Liver (tissue), 9 donors: ENCODE results near the gene LRTM1. TPM values are rescaled to one million over a fixed set of nuclear protein-coding genes. Genes with fewer than 3 reads are reported as not detected.

Experiments
- DNase-seq: peaks from one replicate; pipeline ENCODE4 v3.0.0-alpha.2; 2017; ENCODE audit warnings: low spot score
- H3K27ac ChIP-seq, 2 donors: one replicate each; pipeline ENCODE4 v1.7.0; 2013; ENCODE audit warnings: inconsistent platforms in 2 of 2, low read length in 2 of 2, control low read depth in 1 of 2, low read depth in 1 of 2, mild to moderate bottlenecking in 1 of 2
- H3K27me3 ChIP-seq, 4 donors: one replicate each; pipeline versions ENCODE4 v1.6.1 to v1.7.0; 2013; ENCODE audit warnings: low read length in 3 of 4, inconsistent platforms in 1 of 4, mild to moderate bottlenecking in 1 of 4, moderate library complexity in 1 of 4; ENCODE audit not compliant: control insufficient read depth in 4 of 4, insufficient read depth in 4 of 4
- H3K36me3 ChIP-seq, 4 donors: one replicate each; pipeline versions ENCODE4 v1.6.1 to v1.7.0; 2013; ENCODE audit warnings: low read length in 3 of 4, mild to moderate bottlenecking in 3 of 4, low read depth in 1 of 4, moderate library complexity in 1 of 4; ENCODE audit not compliant: control insufficient read depth in 4 of 4, insufficient read depth in 3 of 4
- H3K4me1 ChIP-seq, 4 donors: one replicate each; pipeline versions ENCODE4 v1.6.1 to v1.7.0; 2013; ENCODE audit warnings: low read length in 3 of 4, mild to moderate bottlenecking in 3 of 4, moderate library complexity in 1 of 4; ENCODE audit not compliant: control insufficient read depth in 4 of 4, insufficient read depth in 4 of 4
- H3K4me3 ChIP-seq, 3 donors: one replicate each; pipeline versions ENCODE4 v1.6.1 to v1.7.0; 2013; ENCODE audit warnings: low read length in 3 of 3, control low read depth in 1 of 3, low read depth in 1 of 3, mild to moderate bottlenecking in 1 of 3
- H3K9ac ChIP-seq, 2 donors: one replicate each; pipeline ENCODE4 v1.7.0; 2013; ENCODE audit warnings: low read length in 2 of 2, mild to moderate bottlenecking in 2 of 2, moderate library complexity in 2 of 2, control low read depth in 1 of 2, low read depth in 1 of 2
- H3K9me3 ChIP-seq, 4 donors: one replicate each; pipeline versions ENCODE4 v1.6.1 to v1.7.0; 2013; ENCODE audit warnings: low read length in 3 of 4; ENCODE audit not compliant: control insufficient read depth in 4 of 4
- CTCF ChIP-seq: fragments of 150-350 bp; IDR thresholded peaks from 2 replicates; pipeline ENCODE4 v1.5.1; 2017; ENCODE audit warnings: improper control_type of control experiment, low read depth, low read length; ENCODE audit not compliant: missing input control
- EGR1 ChIP-seq, 2 donors: IDR thresholded peaks; 2 replicates each; pipeline ENCODE4 v1.6.1; 2016 to 2018; ENCODE audit warnings: antibody characterized with exemption in 2 of 2, low read depth in 2 of 2
- FOXA1 ChIP-seq: IDR thresholded peaks from 2 replicates; pipeline ENCODE4 v1.6.1; 2016; ENCODE audit warnings: antibody characterized with exemption
- FOXA2 ChIP-seq: IDR thresholded peaks from 2 replicates; pipeline ENCODE4 v1.6.1; 2016; ENCODE audit warnings: antibody characterized with exemption
- GABPA ChIP-seq, 2 donors: IDR thresholded peaks in 1 of 2; conservative IDR thresholded peaks in 1 of 2; 2 replicates each; pipeline ENCODE4 v1.6.1; 2016; ENCODE audit warnings: antibody characterized with exemption in 2 of 2, mild to moderate bottlenecking in 1 of 2, moderate library complexity in 1 of 2
- HNF4A ChIP-seq, 2 donors: conservative IDR thresholded peaks; 2 replicates each; pipeline ENCODE4 v1.6.1; 2016; ENCODE audit warnings: antibody characterized with exemption in 2 of 2, mild to moderate bottlenecking in 2 of 2
- HNF4G ChIP-seq: IDR thresholded peaks from 2 replicates; pipeline ENCODE4 v1.6.1; 2016; ENCODE audit warnings: antibody characterized with exemption
- MAX ChIP-seq: IDR thresholded peaks from 2 replicates; pipeline ENCODE4 v1.6.1; 2016; ENCODE audit warnings: antibody characterized with exemption
- NR2F2 ChIP-seq: IDR thresholded peaks from 2 replicates; pipeline ENCODE4 v1.6.1; 2016; ENCODE audit warnings: antibody characterized with exemption
- RAD21 ChIP-seq, 2 donors: IDR thresholded peaks; 2 replicates each; pipeline ENCODE4 v1.6.1; 2016; ENCODE audit warnings: antibody characterized with exemption in 2 of 2, mild to moderate bottlenecking in 2 of 2
- REST ChIP-seq: IDR thresholded peaks from 2 replicates; pipeline ENCODE4 v1.6.1; 2016; ENCODE audit warnings: antibody characterized with exemption, mild to moderate bottlenecking
- RXRA ChIP-seq, 2 donors: IDR thresholded peaks; 2 replicates each; pipeline ENCODE4 v1.6.1; 2017 to 2018; ENCODE audit warnings: antibody characterized with exemption in 2 of 2, mild to moderate bottlenecking in 1 of 2
- SP1 ChIP-seq: IDR thresholded peaks from 2 replicates; pipeline ENCODE4 v1.6.1; 2018; ENCODE audit warnings: antibody characterized with exemption, mild to moderate bottlenecking
- ZBTB33 ChIP-seq: IDR thresholded peaks from 2 replicates; pipeline ENCODE4 v1.6.1; 2016; ENCODE audit warnings: antibody characterized with exemption
- WGBS: extraction: QIAGEN DNeasy Blood & Tissue Kit; methylation state at CpG from one replicate; pipeline ENCODE4 v1.1.7; 2013; 5-methylcytosine and 5-hydroxymethylcytosine counted together
- polyA plus RNA-seq, 2 donors: library from polyadenylated mRNA; stranded (reverse) in 1 of 2; unstranded in 1 of 2; fragments of 200-250 nt in 1 of 2; fragments of >200 nt in 1 of 2; fragmentation: Nextera tagmentation in 1 of 2; extraction: Ambion mirVana in 1 of 2; gene quantifications; one replicate each; pipeline versions ENCODE4 v1.2.1 to v1.2.3, GENCODE V29; 2013 to 2015
- total RNA-seq, 2 donors: library from RNA; depleted of rRNA; stranded (reverse); fragments of >200 nt; gene quantifications; one replicate each; pipeline ENCODE4 v1.2.3, GENCODE V29; 2014
- donor health status: healthy.
- donor health status: healthy.
- donor health status: healthy.
- donor health status: healthy.
- donor health status: healthy.

LRTM1 gene
- total and polyA plus RNA-seq, 4 donors = not detected

GRCh38 chr3:54873059-54874010 is 54.5 kb downstream of the LRTM1 start:
- H3K27me3 ChIP-seq = peaks cover 0 to 10% (median 0%) of the 10 kb centered on the region in 4 donors
- no peaks in the 10 kb centered on the region for H3K4me1 ChIP-seq
- H3K27ac ChIP-seq = no peak overlapping the region
- no peaks in the 10 kb centered on the region for H3K9me3 ChIP-seq
- no peak for DNase-seq
- no peak for TF ChIP-seq REST
- TF ChIP-seq HNF4A (conservative IDR thresholded peaks at IDR 0.05) = no peak
- no peak for TF ChIP-seq MAX
- TF ChIP-seq NR2F2 = no peak
- no peak for TF ChIP-seq FOXA2
- no peak for TF ChIP-seq EGR1 (IDR thresholded peaks at IDR 0.05; ENCODE audit: low read depth in 2 of 2)
- TF ChIP-seq RXRA (IDR thresholded peaks at IDR 0.05) = no peak
- no peak for TF ChIP-seq SP1
- TF ChIP-seq GABPA (IDR thresholded peaks at IDR 0.05 in 1 of 2, conservative IDR thresholded peaks at IDR 0.05 in 1 of 2) = no peak
- no peak overlapping the region for H3K4me3 ChIP-seq
- H3K36me3 ChIP-seq = no peaks in the 10 kb centered on the region
- 74% methylated on average over 8 of the region's 8 CpGs for WGBS
- H3K9ac ChIP-seq = no peak overlapping the region

- Histone ChIP-seq H3K9ac (no peak overlapping the region), H3K36me3 (no peaks in the 10 kb centered on the region), H3K9me3 (no peaks in the 10 kb centered on the region), H3K4me1 (no peaks in the 10 kb centered on the region), H3K27ac (no peak overlapping the region), H3K27me3 (peaks cover 0 to 10% (median 0%) of the 10 kb centered on the region in 4 donors), H3K4me3 (no peak overlapping the region)
- no peak for DNase-seq
- 77% methylated on average over 4 of the region's 4 CpGs for WGBS
- TF ChIP-seq CTCF = no peak
- no peak for TF ChIP-seq GABPA (IDR thresholded peaks at IDR 0.05 in 1 of 2, conservative IDR thresholded peaks at IDR 0.05 in 1 of 2)
- no peak for TF ChIP-seq SP1
- no peak for TF ChIP-seq ZBTB33
- TF ChIP-seq FOXA1 = no peak
- TF ChIP-seq MAX = no peak
- no peak for TF ChIP-seq HNF4G
- TF ChIP-seq RAD21 (IDR thresholded peaks at IDR 0.05) = no peak
- TF ChIP-seq NR2F2 = no peak
Observed at GRCh38 chr3:54871867-54872266, 56.0 kb downstream of the LRTM1 start.
